Activated CD4-positive, CD25-positive, alpha-beta regulatory T cell treated with anti-CD3 and anti-CD28 coated beads, Interleukin-2, amount 50 U/mL, for 72 hours (primary cell): Measurements from ENCODE around the gene UBE2L3.
"Not testable (repeated sequence)": the region's sequence is repeated elsewhere in the genome, so short reads cannot be mapped to it uniquely, and the experiment has no call there.

ENCODE experiments used
- DNase-seq: peaks from one replicate; pipeline ENCODE4 v3.0.0; 2021

The UBE2L3 gene

GRCh38 chr22:21567456-21568346, at the start of gene UBE2L3:
Gene UBE2L3 (plus strand): TSS chr22:21567714. CDS start chr22:21567745, 31 bp downstream.
- peak; percentile 92 for DNase-seq

GRCh38 chr22:21526705-21527500, 40.6 kb upstream of the UBE2L3 start:
- not testable (repeated sequence) for DNase-seq

GRCh38 chr22:21531525-21531924, 36.0 kb upstream of the UBE2L3 start:
- not testable (repeated sequence) for DNase-seq

- DNase-seq, result not testable (repeated sequence)
These were observed 34.5 kb upstream of the UBE2L3 start for GRCh38 chr22:21532863-21533648.

GRCh38 chr22:21539862-21540261, 27.7 kb upstream of the UBE2L3 start:
- DNase-seq, result not testable (repeated sequence)

GRCh38 chr22:21544432-21545322, 22.8 kb upstream of the UBE2L3 start:
- not testable (repeated sequence) for DNase-seq

- not testable (repeated sequence) for DNase-seq
These were observed 18.0 kb upstream of the UBE2L3 start for GRCh38 chr22:21549558-21549957.

- not testable (repeated sequence) for DNase-seq
These were observed 17.4 kb upstream of the UBE2L3 start for GRCh38 chr22:21550008-21550677.

GRCh38 chr22:21550678-21551047, 16.9 kb upstream of the UBE2L3 start:
- not testable (repeated sequence) for DNase-seq

- DNase-seq, result not testable (repeated sequence)
These were observed 16.2 kb upstream of the UBE2L3 start, which contains the start of gene RIMBP3C for GRCh38 chr22:21551361-21551760. Gene RIMBP3C (minus strand): TSS chr22:21551461. CDS start chr22:21550976, 485 bp downstream.

- DNase-seq, result not testable (repeated sequence)
These were observed 8.0 kb upstream of the UBE2L3 start for GRCh38 chr22:21559345-21560125.

GRCh38 chr22:21560657-21561056, 6.9 kb upstream of the UBE2L3 start:
- DNase-seq, result not testable (repeated sequence)

- DNase-seq, result no peak
These were observed 3.6 kb upstream of the UBE2L3 start for GRCh38 chr22:21563912-21564311.

GRCh38 chr22:21564411-21564810, 3.1 kb upstream of the UBE2L3 start:
- no peak for DNase-seq

- peak; percentile 37 for DNase-seq
These were observed 997 bp downstream of the UBE2L3 start for GRCh38 chr22:21568347-21569075.

GRCh38 chr22:21569076-21569427, 1.5 kb downstream of the UBE2L3 start:
- not testable (repeated sequence) for DNase-seq

GRCh38 chr22:21569459-21570170, 2.1 kb downstream of the UBE2L3 start:
- no peak for DNase-seq

GRCh38 chr22:21570398-21570797, 2.9 kb downstream of the UBE2L3 start:
- no peak for DNase-seq

GRCh38 chr22:21571679-21572078, 4.2 kb downstream of the UBE2L3 start:
- DNase-seq, result no peak
